Uterus (tissue), 2 donors: Measurements from ENCODE around the gene SNTG2.

Experiments used
- CTCF ChIP-seq, 4 experiments: fragments of 200-600 bp in 2 of 4; fragments of 450-650 bp in 2 of 4; sonication (generic) in 2 of 4; IDR thresholded peaks; one replicate each; pipeline ENCODE4 v1.5.1; 2016 to 2019; ENCODE audit warnings: antibody characterized with exemption in 4 of 4, mild to moderate bottlenecking in 2 of 4, moderate library complexity in 1 of 4
- POLR2A ChIP-seq, 2 donors: fragments of 450-650 bp; IDR thresholded peaks; one replicate each; pipeline ENCODE4 v1.6.1; 2016; ENCODE audit warnings: antibody characterized with exemption in 2 of 2, mild to moderate bottlenecking in 1 of 2, moderate library complexity in 1 of 2

- TF ChIP-seq CTCF (IDR thresholded peaks at IDR 0.05) (no peak), POLR2A (IDR thresholded peaks at IDR 0.05) (no peak)
Measured at GRCh38 chr2:905833-906140, 44.9 kb upstream of the SNTG2 start.
